Measurements from ENCODE around the gene GTF3C1.

The GTF3C1 gene

DNA sequence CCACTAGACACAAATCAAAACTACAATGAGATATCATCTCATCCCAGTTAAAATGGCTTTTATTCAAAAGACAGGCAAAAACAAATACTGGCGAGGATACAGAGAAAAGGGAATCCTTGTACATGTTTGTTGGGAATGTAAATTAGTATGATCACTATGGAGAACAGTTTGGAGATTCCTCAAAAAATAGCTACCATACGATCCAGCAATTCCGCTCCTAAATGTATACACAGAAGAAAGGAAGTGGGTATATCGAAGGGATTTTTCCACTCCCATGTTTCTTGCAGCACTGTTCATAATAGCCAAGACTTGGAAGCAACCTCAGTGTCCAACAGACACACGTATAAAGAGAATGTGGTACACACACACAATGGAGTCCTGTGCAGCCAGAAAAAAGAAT, 35.5 kb upstream of the GTF3C1 start:
- ATAC-seq, result no peak

DNA sequence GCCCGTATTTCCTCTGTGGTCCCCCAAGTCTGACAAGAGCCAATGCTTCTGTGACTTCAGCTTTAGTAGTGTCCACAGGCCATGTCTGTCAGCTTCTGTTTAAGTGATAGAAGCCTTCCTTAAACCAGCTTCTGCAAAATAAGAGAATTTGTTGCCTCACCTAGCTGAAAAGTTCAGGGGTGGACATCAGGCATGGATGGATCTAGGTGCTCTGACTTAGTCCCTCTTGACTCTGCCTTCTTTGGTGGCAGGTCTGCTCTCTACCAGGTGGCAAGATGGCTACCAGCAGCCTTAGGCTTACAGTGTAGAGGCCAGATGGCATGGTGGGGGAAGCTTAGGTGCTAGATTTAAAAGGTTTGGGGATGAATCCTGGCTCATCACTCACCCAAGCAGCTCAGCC, 33.9 kb upstream of the GTF3C1 start:
- TF ChIP-seq, protein P1, sequence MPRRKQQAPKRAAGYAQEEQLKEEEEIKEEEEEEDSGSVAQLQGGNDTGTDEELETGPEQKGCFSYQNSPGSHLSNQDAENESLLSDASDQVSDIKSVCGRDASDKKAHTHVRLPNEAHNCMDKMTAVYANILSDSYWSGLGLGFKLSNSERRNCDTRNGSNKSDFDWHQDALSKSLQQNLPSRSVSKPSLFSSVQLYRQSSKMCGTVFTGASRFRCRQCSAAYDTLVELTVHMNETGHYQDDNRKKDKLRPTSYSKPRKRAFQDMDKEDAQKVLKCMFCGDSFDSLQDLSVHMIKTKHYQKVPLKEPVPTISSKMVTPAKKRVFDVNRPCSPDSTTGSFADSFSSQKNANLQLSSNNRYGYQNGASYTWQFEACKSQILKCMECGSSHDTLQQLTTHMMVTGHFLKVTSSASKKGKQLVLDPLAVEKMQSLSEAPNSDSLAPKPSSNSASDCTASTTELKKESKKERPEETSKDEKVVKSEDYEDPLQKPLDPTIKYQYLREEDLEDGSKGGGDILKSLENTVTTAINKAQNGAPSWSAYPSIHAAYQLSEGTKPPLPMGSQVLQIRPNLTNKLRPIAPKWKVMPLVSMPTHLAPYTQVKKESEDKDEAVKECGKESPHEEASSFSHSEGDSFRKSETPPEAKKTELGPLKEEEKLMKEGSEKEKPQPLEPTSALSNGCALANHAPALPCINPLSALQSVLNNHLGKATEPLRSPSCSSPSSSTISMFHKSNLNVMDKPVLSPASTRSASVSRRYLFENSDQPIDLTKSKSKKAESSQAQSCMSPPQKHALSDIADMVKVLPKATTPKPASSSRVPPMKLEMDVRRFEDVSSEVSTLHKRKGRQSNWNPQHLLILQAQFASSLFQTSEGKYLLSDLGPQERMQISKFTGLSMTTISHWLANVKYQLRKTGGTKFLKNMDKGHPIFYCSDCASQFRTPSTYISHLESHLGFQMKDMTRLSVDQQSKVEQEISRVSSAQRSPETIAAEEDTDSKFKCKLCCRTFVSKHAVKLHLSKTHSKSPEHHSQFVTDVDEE (CRISPR knock-in tag; IDR thresholded peaks at IDR 0.05), result no peak
- no peak for TF ChIP-seq RARB (CRISPR knock-in tag; IDR thresholded peaks at IDR 0.05)
- no peak for TF ChIP-seq ISL1 (CRISPR knock-in tag; IDR thresholded peaks at IDR 0.05)
- TF ChIP-seq ZNF70 (CRISPR knock-in tag; IDR thresholded peaks at IDR 0.05), result no peak
- TF ChIP-seq ARNTL (CRISPR knock-in tag; IDR thresholded peaks at IDR 0.05; ENCODE audit: borderline replicate concordance, low read depth), result no peak
- TF ChIP-seq, protein P2, sequence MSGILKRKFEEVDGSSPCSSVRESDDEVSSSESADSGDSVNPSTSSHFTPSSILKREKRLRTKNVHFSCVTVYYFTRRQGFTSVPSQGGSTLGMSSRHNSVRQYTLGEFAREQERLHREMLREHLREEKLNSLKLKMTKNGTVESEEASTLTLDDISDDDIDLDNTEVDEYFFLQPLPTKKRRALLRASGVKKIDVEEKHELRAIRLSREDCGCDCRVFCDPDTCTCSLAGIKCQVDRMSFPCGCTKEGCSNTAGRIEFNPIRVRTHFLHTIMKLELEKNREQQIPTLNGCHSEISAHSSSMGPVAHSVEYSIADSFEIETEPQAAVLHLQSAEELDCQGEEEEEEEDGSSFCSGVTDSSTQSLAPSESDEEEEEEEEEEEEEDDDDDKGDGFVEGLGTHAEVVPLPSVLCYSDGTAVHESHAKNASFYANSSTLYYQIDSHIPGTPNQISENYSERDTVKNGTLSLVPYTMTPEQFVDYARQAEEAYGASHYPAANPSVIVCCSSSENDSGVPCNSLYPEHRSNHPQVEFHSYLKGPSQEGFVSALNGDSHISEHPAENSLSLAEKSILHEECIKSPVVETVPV (CRISPR knock-in tag; IDR thresholded peaks at IDR 0.05), result no peak
- no peak for TF ChIP-seq OSR1 (CRISPR knock-in tag; IDR thresholded peaks at IDR 0.05)
- TF ChIP-seq TOX (CRISPR knock-in tag; IDR thresholded peaks at IDR 0.05; ENCODE audit: borderline replicate concordance), result no peak
- TF ChIP-seq ZFP30 (CRISPR knock-in tag; IDR thresholded peaks at IDR 0.05), result no peak
- no peak for TF ChIP-seq CSDC2 (CRISPR knock-in tag; IDR thresholded peaks at IDR 0.05)
- no peak for TF ChIP-seq PPARA (CRISPR knock-in tag; IDR thresholded peaks at IDR 0.05; ENCODE audit: borderline replicate concordance)
- no peak for TF ChIP-seq ZNF565 (CRISPR knock-in tag; conservative IDR thresholded peaks at IDR 0.05; ENCODE audit: low read depth)
- TF ChIP-seq TCF4 (CRISPR knock-in tag; IDR thresholded peaks at IDR 0.05; ENCODE audit: borderline replicate concordance), result no peak
- no peak for TF ChIP-seq ZC3H10 (CRISPR knock-in tag; IDR thresholded peaks at IDR 0.05)
- no peak for TF ChIP-seq SNAI2 (CRISPR knock-in tag; IDR thresholded peaks at IDR 0.05)
- TF ChIP-seq, protein P3, sequence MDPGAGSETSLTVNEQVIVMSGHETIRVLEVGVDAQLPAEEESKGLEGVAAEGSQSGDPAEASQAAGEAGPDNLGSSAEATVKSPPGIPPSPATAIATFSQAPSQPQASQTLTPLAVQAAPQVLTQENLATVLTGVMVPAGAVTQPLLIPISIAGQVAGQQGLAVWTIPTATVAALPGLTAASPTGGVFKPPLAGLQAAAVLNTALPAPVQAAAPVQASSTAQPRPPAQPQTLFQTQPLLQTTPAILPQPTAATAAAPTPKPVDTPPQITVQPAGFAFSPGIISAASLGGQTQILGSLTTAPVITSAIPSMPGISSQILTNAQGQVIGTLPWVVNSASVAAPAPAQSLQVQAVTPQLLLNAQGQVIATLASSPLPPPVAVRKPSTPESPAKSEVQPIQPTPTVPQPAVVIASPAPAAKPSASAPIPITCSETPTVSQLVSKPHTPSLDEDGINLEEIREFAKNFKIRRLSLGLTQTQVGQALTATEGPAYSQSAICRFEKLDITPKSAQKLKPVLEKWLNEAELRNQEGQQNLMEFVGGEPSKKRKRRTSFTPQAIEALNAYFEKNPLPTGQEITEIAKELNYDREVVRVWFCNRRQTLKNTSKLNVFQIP (CRISPR knock-in tag; IDR thresholded peaks at IDR 0.05; ENCODE audit: borderline replicate concordance, low read depth), result no peak
- TF ChIP-seq, protein P4, sequence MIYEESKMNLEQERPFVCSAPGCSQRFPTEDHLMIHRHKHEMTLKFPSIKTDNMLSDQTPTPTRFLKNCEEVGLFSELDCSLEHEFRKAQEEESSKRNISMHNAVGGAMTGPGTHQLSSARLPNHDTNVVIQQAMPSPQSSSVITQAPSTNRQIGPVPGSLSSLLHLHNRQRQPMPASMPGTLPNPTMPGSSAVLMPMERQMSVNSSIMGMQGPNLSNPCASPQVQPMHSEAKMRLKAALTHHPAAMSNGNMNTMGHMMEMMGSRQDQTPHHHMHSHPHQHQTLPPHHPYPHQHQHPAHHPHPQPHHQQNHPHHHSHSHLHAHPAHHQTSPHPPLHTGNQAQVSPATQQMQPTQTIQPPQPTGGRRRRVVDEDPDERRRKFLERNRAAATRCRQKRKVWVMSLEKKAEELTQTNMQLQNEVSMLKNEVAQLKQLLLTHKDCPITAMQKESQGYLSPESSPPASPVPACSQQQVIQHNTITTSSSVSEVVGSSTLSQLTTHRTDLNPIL (CRISPR knock-in tag; IDR thresholded peaks at IDR 0.05; ENCODE audit: low read depth), result no peak
- no peak for ATAC-seq

More for the DNA sequence above, 35.5 kb upstream of the GTF3C1 start:
- TF ChIP-seq ZNF70 (CRISPR knock-in tag; IDR thresholded peaks at IDR 0.05) (no peak), CSDC2 (CRISPR knock-in tag; IDR thresholded peaks at IDR 0.05) (no peak)

DNA sequence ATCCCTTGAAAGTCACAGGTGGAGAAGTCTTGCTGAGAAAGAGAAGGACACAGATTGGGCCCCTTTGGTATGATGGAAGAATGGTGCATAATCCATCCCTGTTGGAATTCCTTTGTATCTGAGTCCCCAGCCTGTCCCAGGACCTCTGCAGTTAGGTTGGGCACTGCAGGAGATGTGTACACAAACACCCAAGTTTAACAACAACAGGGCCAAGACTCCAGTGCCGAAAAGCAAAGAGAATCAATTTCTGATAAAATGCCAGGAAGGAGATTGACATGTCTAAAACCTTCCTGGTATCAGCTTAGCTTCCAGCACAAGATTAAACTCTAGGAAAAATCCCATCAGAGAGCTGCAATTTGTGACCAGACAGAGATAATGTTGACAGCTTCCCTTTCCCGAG, 33.2 kb upstream of the GTF3C1 start:
- no peak for ATAC-seq
- no peak for TF ChIP-seq ZNF565 (CRISPR knock-in tag; conservative IDR thresholded peaks at IDR 0.05; ENCODE audit: low read depth)
- TF ChIP-seq SNAI2 (CRISPR knock-in tag; IDR thresholded peaks at IDR 0.05), result no peak
- no peak for TF ChIP-seq PPARA (CRISPR knock-in tag; IDR thresholded peaks at IDR 0.05; ENCODE audit: borderline replicate concordance)
- no peak for TF ChIP-seq ZC3H10 (CRISPR knock-in tag; IDR thresholded peaks at IDR 0.05)
- TF ChIP-seq, protein P1 (CRISPR knock-in tag; IDR thresholded peaks at IDR 0.05), result no peak
- TF ChIP-seq, protein P4 (CRISPR knock-in tag; IDR thresholded peaks at IDR 0.05; ENCODE audit: low read depth), result no peak
- no peak for TF ChIP-seq OSR1 (CRISPR knock-in tag; IDR thresholded peaks at IDR 0.05)
- TF ChIP-seq, protein P2 (CRISPR knock-in tag; IDR thresholded peaks at IDR 0.05), result no peak
- no peak for TF ChIP-seq RARB (CRISPR knock-in tag; IDR thresholded peaks at IDR 0.05)
- no peak for TF ChIP-seq TOX (CRISPR knock-in tag; IDR thresholded peaks at IDR 0.05; ENCODE audit: borderline replicate concordance)
- TF ChIP-seq ZNF8 (CRISPR knock-in tag; IDR thresholded peaks at IDR 0.05), result no peak
- TF ChIP-seq, protein P5, sequence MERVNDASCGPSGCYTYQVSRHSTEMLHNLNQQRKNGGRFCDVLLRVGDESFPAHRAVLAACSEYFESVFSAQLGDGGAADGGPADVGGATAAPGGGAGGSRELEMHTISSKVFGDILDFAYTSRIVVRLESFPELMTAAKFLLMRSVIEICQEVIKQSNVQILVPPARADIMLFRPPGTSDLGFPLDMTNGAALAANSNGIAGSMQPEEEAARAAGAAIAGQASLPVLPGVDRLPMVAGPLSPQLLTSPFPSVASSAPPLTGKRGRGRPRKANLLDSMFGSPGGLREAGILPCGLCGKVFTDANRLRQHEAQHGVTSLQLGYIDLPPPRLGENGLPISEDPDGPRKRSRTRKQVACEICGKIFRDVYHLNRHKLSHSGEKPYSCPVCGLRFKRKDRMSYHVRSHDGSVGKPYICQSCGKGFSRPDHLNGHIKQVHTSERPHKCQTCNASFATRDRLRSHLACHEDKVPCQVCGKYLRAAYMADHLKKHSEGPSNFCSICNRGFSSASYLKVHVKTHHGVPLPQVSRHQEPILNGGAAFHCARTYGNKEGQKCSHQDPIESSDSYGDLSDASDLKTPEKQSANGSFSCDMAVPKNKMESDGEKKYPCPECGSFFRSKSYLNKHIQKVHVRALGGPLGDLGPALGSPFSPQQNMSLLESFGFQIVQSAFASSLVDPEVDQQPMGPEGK (CRISPR knock-in tag; IDR thresholded peaks at IDR 0.05; ENCODE audit: borderline replicate concordance), result no peak
